Thyroid gland (tissue), 4 donors: Measurements from ENCODE around the gene MNAT1.

Experiments used
- POLR2A ChIP-seq, 2 donors: fragments of 450-650 bp; IDR thresholded peaks; one replicate each; pipeline ENCODE4 v1.6.1; 2017; ENCODE audit warnings: antibody characterized with exemption in 2 of 2, mild to moderate bottlenecking in 2 of 2, moderate library complexity in 1 of 2
- TF ChIP-seq, protein P1 (sequence below), 6 experiments: fragments of 200-600 bp in 3 of 6; fragments of 450-650 bp in 3 of 6; sonication (generic) in 3 of 6; IDR thresholded peaks; one replicate each; pipeline ENCODE4 v1.5.1; 2016 to 2019; ENCODE audit warnings: antibody characterized with exemption in 6 of 6, mild to moderate bottlenecking in 2 of 6, inconsistent platforms in 1 of 6, moderate library complexity in 1 of 6

GRCh38 chr14:60986500-60986899 lies 251.9 kb downstream of the MNAT1 start:
- TF ChIP-seq POLR2A (IDR thresholded peaks at IDR 0.05) = no peak
- TF ChIP-seq, protein P1, sequence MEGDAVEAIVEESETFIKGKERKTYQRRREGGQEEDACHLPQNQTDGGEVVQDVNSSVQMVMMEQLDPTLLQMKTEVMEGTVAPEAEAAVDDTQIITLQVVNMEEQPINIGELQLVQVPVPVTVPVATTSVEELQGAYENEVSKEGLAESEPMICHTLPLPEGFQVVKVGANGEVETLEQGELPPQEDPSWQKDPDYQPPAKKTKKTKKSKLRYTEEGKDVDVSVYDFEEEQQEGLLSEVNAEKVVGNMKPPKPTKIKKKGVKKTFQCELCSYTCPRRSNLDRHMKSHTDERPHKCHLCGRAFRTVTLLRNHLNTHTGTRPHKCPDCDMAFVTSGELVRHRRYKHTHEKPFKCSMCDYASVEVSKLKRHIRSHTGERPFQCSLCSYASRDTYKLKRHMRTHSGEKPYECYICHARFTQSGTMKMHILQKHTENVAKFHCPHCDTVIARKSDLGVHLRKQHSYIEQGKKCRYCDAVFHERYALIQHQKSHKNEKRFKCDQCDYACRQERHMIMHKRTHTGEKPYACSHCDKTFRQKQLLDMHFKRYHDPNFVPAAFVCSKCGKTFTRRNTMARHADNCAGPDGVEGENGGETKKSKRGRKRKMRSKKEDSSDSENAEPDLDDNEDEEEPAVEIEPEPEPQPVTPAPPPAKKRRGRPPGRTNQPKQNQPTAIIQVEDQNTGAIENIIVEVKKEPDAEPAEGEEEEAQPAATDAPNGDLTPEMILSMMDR (IDR thresholded peaks at IDR 0.05) = no peak
